ENCODE results near the gene RANBP3. TPM values are rescaled to one million over a fixed set of nuclear protein-coding genes. Genes with fewer than 3 reads are reported as not detected.
"Not testable (repeated sequence)": the region's sequence is repeated elsewhere in the genome, so short reads cannot be mapped to it uniquely, and the experiment has no call there.

Gene RANBP3
- total RNA-seq, 1 donor from 2014 or later, result 70.8 TPM

DNA sequence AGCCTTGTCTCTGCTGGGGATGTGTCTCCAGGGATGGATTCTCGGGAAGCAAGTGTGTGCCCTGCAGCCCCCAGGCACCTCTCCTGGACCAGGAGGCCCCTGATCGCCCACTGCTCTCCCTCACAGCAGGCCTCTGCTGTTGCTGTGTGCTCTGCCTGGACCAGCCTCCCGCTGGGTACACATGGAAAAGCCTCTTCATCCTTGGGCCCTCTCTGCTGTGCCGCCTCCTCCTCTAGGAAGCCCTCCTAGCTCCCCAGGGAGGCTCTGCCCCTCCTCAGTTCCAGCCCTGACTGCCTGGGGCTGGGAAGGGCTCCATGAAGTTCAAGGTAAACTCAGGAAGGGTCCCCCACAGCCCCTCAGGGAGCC, 86.4 kb downstream of the RANBP3 start:
- no peak overlapping the region for H3K4me3 ChIP-seq
- peaks cover 22% of the 10 kb centered on the region for H3K36me3 ChIP-seq
- peaks cover 14% of the 10 kb centered on the region for H3K27me3 ChIP-seq (ENCODE audit: low read depth)
- TF ChIP-seq, protein P1, sequence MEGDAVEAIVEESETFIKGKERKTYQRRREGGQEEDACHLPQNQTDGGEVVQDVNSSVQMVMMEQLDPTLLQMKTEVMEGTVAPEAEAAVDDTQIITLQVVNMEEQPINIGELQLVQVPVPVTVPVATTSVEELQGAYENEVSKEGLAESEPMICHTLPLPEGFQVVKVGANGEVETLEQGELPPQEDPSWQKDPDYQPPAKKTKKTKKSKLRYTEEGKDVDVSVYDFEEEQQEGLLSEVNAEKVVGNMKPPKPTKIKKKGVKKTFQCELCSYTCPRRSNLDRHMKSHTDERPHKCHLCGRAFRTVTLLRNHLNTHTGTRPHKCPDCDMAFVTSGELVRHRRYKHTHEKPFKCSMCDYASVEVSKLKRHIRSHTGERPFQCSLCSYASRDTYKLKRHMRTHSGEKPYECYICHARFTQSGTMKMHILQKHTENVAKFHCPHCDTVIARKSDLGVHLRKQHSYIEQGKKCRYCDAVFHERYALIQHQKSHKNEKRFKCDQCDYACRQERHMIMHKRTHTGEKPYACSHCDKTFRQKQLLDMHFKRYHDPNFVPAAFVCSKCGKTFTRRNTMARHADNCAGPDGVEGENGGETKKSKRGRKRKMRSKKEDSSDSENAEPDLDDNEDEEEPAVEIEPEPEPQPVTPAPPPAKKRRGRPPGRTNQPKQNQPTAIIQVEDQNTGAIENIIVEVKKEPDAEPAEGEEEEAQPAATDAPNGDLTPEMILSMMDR (IDR thresholded peaks at IDR 0.05), result no peak
- ATAC-seq (no peak), DNase-seq (no peak)
- H3K4me1 ChIP-seq, result no peaks in the 10 kb centered on the region
- intact Hi-C loops (cut with DNase I), result no loop called here
- H3K9me3 ChIP-seq, result no peaks in the 10 kb centered on the region
- H3K27ac ChIP-seq, result no peak overlapping the region

DNA sequence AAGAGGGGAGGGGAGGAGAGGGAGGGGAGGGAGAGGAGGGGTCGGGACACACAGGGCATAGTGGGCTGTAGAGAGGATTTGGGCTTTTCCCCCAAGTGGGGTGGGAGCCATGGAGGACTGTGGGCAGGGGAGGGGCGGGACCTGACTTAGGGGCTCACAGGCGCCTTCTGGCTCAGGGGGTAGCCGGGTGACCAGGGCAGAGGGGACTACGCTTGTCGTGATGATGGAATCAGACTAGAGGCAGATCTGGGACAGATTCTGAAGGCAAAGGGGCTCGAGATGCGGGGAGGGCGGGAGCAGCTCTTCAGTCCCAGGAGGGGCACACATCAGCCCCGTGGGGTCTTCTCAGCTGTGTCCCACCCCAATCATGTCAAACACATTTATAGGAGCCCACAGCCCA, 87.8 kb downstream of the RANBP3 start:
- TF ChIP-seq, protein P1 (IDR thresholded peaks at IDR 0.05), result no peak
- Histone ChIP-seq H3K4me3 (no peak overlapping the region), H3K9me3 (no peaks in the 10 kb centered on the region), H3K27ac (no peak overlapping the region), H3K4me1 (no peaks in the 10 kb centered on the region), H3K27me3 (ENCODE audit: low read depth) (peaks cover 14% of the 10 kb centered on the region), H3K36me3 (peaks cover 7% of the 10 kb centered on the region)
- ATAC-seq (no peak), DNase-seq (no peak)
- intact Hi-C loops (cut with DNase I), result no loop called here

DNA sequence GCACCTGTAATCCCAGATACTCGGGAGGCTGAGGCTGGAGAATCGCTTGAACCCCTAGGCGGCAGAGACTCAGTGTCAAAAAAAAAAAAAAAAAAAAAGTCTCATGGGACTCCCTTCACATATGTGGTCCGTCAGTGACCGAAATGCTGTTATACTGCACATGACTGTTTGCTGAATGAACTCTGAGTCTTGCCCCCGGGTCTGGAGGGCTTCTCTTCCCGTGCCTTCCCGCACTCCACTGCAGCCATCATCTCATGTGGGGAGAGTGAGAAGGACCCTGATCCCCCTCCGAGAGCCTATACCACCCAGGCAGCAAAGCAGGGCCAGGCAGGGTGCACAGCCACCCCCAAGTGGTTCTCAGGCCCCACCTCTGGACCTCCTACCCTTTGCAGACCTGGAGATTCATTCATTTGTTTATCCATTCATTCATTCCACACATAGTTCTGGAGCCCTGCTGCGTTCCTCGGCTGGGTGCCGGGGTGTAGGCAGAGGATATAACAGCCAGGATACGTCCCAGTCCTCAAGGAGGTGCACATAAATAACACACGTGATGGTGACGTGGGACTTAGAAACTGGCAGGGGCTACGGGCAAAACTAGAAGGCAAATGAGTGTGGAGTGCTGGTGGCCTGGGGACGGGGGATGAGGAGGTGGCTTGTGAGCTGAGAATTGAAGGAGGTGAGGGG, 88.5 kb downstream of the RANBP3 start:
- H3K36me3 ChIP-seq, result peaks cover under 1% of the 10 kb centered on the region
- TF ChIP-seq, protein P1 (IDR thresholded peaks at IDR 0.05), result no peak
- no peaks in the 10 kb centered on the region for H3K9me3 ChIP-seq
- intact Hi-C loops (cut with DNase I), result no loop called here
- ATAC-seq (no peak), DNase-seq (no peak)
- no peak overlapping the region for H3K27ac ChIP-seq
- no peak overlapping the region for H3K4me3 ChIP-seq
- no peaks in the 10 kb centered on the region for H3K4me1 ChIP-seq
- peaks cover 14% of the 10 kb centered on the region for H3K27me3 ChIP-seq (ENCODE audit: low read depth)

DNA sequence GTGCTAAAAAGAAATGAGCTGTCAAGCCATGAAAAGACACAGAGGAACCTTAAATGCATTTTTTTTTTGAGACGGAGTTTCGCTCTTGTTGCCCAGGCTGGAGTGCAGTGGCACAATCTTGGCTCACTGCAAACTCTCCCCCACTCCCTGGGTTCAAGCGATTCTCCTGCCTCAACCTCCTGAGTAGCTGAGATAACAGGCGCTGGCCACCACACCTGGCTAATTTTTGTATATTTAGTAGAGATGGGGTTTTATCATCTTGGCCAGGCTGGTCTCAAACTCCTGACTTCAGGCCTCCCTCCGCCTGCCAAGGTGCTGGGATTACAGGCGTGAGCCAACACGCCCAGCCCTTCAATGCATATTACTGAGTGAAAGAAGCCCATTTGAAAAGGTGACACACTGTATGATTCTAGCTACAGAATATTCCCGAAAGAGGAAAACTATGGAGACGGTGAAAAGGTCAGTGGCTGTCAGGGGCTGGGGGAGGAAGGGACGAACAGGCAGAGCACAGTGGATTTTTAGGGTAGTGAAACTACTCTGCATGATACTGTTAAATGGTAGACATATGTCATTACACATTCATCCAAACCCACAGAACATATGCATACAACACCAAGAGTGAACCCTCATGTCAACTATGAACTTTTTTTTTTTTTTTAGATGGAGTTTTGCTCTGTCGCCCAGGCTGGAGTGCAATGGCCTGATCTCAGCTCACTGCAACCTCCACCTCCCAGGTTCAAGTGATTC, 93.7 kb downstream of the RANBP3 start:
- ATAC-seq; H3K36me3 ChIP-seq; H3K4me3 ChIP-seq; DNase-seq; intact Hi-C loops (cut with DNase I); H3K27ac ChIP-seq; H3K9me3 ChIP-seq; H3K4me1 ChIP-seq: not testable (repeated sequence)
- peaks cover 19% of the 10 kb centered on the region for H3K27me3 ChIP-seq (ENCODE audit: low read depth)

DNA sequence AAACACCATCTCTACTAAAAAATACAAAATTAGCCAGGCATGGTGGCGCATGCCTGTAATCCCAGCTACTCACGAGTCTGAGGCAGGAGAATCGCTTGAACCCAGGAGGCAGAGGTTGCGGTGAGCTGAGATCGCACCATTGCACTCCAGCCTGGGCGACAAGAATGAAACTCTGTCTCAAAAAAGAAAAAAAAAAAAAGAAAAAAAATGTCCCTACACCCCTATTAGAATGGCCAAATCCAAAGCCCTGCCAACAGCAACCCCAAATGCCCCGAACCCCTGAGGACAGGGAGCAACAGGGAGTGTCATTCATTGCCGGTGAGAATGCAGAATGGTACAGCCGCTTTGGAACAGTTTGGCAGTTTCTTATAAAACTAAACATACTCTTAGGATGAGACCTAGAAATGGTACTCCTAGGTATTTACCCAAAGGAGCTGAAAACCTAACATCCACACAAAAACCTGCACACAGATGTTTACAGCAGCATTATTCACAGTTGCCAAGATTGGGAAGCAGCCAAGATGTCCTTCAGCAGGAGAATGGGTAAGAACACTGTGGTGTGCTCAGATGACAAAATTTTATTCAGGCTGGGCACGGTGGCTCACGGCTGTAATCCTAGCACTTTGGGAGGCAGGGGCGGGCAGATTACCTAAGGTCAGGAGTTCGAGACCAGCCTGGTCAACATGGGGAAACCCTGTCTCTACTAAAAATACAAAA, 94.6 kb downstream of the RANBP3 start:
- H3K4me1 ChIP-seq; H3K27ac ChIP-seq; H3K4me3 ChIP-seq; H3K36me3 ChIP-seq; ATAC-seq; DNase-seq; intact Hi-C loops (cut with DNase I); H3K9me3 ChIP-seq: not testable (repeated sequence)
- peaks cover 26% of the 10 kb centered on the region for H3K27me3 ChIP-seq (ENCODE audit: low read depth)

DNA sequence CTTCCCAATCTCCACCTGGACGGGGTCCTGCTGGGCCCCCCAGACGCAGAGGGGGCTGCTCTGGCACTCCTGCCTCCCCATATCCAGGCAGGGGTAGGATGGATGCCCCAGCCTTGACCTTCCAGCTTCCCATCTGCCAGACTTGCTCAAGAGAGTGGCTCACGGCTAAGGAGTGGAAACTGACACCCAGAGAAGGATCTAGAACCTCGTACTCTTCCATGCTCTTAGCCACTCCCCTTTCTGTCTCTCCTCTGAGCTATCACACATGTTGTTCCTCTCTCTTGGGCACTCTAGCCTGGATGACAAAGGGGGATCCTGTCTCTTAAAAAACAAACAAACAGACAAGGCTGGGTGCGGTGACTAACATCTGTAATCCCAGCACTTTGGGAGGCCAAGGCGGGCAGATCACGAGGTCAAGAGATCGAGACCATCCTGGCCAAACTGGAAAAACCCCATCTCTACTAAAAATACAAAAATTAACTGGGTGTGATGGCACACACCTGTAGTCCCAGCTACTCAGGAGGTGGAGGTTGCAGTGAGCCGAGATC, 95.4 kb downstream of the RANBP3 start:
- intact Hi-C loops (cut with DNase I), result no loop called here
- peaks cover 33% of the 10 kb centered on the region for H3K27me3 ChIP-seq (ENCODE audit: low read depth)
- H3K27ac ChIP-seq, result no peak overlapping the region
- DNase-seq (no peak), ATAC-seq (no peak)
- H3K36me3 ChIP-seq, result no peaks in the 10 kb centered on the region
- no peak overlapping the region for H3K4me3 ChIP-seq
- TF ChIP-seq, protein P1 (IDR thresholded peaks at IDR 0.05), result no peak
- H3K4me1 ChIP-seq, result peaks cover 8% of the 10 kb centered on the region
- H3K9me3 ChIP-seq, result no peaks in the 10 kb centered on the region

Data from lower lobe of right lung (tissue), 2 donors.